GM21717 (cell line): ENCODE results near the gene PCDH15.

Source experiments
- ATAC-seq: cut with Tn5 transposase; IDR thresholded peaks from one replicate; pipeline ENCODE4 v1.9.1; 2021; ENCODE audit warnings: mild to moderate bottlenecking, moderate library complexity; ENCODE audit not compliant: unreplicated experiment

PCDH15 gene

DNA sequence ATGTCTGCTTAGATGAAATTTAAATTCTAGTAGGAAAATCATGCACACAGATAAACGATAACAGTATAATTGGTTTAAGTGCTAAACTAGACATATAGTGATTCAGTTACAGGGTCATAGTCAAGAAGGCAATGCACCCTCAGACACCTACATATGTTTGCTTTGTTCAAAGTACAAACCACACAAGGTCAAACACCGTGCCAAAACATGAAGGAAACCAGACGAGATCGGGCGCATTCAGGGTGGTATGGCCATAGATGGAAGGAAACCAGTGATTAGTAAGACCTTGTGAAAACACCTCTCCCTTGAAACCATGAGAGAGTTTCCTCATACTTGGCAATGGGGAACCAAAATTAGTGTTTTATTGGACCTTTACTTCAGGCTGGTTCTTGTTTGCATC lies 906.9 kb downstream of the PCDH15 start:
- ATAC-seq, result no peak

DNA sequence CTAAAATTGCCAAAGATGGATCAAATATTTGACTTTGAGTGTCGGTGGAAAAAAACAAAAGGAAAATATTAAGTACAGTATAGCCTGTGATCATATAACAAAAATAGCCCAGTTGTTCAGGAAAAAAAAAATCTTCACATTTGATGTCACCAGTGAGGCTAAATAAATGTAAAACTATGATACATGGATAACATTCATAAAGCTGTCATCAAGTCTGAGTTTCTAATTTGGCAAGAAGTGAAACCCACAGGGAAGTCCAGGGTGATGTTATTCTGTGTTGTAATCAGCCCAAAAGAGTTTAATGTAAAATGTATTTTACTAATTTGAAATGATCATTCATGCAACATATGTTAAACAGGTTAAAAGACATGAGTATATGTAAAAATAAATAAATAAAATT lies 908.0 kb downstream of the PCDH15 start:
- no peak for ATAC-seq

DNA sequence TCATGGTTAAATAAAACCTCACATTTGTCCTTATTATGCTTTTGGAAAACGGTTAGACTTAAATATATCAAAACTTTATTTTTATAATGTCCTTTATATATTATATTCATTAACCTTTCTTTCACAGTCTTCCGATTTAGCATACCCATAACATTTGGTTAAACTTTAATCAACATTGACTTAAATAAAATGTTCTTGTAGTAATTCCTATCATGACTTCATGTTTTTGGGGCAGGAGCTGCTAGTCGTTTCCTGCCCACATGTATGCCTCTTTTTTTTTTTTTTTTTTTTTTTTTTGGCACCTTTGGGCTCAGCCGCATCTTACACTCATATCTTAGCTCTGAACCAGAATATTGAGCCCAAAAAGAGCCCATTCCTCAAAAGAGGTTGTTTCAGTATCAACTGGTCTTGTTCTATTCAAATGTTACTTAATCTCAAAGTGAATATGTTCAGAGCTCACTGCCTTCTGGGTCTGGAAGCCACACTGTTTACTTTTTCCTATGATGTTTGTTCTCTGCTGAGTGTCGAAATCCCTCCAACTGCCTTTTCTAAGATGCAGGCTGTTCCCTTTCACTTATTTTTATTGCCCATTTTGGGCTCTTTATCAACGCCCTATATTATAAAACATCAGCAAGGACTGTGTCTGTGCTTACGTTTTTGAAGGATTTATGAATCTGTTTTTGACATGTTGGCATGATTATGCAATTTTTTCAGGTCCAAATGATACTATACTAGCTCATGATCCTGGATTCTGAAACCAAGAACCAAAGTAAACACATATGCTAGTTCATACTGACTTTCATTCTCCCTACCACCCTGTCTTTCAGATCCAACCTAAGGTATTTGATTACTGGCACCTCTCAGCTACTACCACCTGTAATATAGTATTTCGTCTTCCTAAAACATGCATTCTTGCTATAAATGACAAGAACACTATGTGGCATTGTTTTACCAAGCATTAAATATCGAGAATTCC lies 914.4 kb downstream of the PCDH15 start:
- ATAC-seq, result no peak

DNA sequence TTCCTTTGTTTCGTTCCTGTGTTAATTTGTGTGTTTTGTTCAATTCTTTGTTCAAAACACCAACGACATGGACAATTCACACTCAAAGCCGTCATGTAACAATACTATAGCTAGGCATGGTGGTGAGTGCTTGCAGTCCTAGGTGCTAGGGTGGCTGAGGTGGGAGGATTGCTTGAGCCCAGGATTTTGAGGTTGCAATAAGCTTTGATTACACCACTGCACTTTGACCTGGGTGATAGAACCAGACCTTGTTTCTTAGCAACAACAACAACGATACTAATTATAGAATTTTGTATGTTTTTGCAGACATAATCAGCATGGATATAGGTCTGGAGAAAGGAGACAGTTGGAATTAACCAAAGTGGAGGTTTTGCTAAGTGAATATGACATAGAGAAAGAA lies 936.2 kb downstream of the PCDH15 start:
- no peak for ATAC-seq

DNA sequence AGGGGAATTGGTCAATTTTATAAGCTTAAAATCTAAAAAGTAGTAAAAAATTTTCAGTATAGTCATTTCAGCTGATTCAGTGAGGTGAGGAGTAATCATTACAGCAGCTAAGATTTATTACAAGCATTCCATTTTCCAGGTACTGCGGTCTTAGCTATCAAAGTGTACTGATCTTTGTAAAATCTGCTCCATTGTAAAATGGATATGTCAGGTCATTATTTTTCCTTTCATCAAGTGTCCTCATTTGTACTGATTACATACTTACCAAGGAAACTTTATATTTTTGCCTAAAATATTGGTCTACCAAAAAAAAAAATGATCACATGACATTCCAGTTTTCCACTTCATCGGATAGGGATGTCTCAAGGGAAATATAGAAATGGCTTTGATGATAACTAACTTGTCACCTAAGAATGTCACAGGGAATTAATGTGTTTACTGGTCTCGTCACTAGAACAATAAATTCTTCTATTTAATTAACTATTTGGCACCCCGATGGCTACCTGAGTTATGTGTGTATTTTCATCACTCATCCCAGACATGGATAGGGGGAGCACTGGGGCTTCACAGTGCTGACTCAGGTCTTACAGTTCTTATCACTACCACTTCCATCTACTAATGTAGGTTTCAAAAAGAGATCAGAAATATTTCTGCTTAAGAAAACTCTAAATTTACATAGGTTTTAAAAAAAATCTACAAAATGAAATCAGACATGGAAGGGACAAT lies 948.4 kb downstream of the PCDH15 start:
- no peak for ATAC-seq

DNA sequence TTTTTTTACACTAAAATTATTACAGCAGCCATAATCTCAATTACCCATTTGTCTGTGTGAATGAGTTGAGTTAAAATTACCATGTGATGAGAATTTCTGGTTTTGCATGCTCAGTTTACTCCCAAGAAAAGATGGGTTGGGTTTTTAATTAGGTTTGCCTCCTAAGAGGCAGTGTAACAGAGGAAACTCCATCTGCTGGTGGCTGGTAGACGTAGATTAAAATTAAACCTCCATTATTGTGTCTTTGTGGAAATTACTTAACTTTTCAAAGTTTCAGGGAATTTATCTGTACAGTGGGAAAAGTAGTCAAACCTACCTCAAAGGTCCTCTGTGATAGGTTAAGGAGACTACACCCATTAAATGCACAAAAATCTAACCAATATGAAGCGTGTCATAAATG lies 954.2 kb downstream of the PCDH15 start:
- no peak for ATAC-seq

DNA sequence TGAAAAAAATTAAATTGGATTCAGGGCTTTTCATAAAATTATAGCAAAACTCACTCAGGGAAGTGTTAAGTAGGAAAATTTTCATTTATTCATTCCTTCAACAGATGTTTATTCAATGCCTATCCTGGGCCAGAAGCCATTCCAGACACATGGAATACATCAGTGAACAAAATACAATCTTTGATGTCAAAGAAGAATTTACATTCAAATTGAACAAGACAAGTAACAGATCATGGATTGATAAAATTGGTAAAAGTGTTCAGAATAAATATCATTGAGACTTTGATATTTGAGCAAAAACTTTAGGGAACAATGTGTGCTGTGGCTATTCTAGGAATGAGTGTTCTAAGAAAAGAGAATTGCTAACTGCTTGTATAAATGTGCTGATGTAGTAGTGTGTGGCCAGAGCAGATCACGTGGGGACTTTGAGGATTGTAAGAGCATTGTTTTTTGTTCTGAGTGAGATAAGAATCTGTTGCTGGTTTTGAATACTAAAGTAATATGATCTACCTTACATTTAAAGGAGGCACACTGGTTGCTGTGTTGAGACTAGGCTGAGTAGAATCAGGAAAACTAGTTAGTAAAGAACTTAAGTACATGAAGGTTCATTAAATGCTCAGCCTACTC lies 957.2 kb downstream of the PCDH15 start:
- ATAC-seq, result no peak

DNA sequence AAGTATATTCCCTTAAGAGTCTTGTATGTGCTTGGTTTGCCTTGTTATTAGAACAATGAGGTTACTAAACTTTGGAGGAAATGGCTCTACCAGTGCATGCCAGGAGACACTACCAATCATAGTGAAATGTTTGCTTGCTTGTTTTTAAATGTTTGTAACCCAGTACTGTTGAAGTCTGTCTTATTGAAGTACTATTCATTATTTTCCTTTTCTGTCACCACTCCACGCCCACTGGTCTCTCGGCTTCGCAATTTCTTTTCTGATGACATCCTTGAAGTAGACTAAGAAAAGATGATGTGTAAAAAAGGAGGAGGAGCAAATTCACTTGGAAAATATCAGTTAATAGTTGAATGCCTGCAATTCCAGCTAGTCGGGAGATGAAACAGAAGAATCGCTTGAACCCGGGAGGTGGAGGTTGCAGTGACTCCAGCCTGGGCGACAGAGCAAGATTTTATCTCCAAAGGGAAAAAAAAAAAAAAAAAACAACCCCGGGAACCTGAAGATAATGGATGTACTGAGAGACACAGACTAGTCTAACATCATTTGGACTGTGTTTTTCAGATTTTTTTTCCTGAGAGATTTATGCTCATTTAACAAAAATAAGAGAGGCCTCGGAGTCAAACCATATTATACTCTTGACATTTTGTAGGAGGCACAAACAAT lies 959.4 kb downstream of the PCDH15 start:
- no peak for ATAC-seq

DNA sequence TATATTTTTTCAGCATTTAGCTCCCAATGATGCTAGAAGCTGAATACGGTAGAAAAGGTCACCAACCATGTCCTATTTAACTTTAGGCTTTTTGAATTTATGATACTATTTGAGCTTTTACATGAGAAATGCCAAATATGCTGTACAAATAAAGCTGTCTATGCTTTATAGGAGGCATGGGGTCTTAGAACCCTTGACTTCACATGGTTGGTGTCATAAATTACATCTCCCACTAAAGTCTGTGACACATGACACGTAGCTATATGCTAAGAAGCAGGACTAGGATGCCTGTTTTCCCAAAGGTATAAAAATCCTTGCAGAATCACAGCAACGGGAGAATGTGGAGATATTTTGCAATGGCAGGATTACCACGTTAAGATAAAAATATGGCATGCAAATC lies 960.4 kb downstream of the PCDH15 start:
- ATAC-seq, result no peak

DNA sequence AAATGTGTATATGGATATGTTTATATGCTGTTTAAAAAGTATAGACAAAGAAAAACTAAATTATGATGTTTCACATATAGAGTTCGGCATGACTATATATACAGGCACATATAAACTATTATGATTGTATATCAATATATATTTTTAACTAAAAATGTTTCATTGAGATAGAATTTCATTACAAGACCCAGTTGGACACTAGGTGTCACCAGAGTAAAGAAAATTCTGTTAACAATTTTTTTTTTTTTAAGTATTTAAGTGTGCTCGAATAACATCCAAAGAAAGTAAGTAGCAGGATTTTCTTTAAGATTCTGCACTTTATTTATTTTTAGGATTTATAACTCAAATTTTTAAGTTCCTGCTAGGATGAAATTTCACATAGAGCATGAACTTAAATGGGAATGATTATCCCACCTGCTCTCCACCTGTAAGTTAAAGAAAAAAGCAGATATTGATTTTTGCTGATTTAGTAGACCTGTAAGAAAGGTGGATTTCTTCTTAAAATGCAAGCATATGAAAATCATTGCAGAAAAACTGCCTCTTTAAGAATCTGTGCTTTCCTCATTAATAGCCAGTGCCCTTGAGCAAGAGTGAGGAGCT lies 961.5 kb downstream of the PCDH15 start:
- ATAC-seq, result no peak

DNA sequence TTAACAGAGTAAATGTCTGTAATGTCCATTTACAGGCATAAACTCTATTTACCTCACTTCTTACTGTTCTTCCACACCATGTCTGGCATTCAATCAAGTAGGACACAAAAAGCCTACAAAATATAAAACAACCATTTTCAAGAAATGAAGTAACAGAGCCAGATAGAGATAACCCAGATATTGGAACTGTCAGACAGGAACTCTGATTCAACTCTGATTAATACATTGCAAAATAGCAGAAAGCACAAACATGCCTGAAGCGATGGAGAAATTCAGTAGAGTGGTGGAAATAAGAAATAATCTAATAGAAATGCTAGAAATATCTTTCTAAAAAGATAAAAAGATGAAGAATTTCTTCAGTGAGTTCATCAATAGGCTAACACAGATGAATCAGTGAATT lies 964.4 kb downstream of the PCDH15 start:
- ATAC-seq, result no peak

DNA sequence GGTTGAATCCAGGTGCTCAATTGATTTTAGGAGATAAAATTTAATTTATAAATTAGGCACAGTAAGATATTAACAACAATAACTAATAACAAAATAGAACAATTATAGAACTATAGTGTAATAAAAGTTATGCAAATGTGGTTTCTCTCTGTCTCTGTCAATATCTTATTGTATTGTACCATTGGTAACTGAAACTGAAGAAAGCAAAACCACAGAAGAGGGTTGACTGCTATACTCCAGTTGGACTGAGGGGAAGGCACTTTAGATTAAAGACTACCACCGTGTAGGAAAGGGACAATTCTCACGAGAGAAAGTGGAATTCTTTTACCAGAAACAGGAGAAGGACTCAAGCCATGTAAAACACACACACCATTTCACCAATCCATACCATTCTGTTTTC lies 967.1 kb downstream of the PCDH15 start:
- ATAC-seq, result no peak

DNA sequence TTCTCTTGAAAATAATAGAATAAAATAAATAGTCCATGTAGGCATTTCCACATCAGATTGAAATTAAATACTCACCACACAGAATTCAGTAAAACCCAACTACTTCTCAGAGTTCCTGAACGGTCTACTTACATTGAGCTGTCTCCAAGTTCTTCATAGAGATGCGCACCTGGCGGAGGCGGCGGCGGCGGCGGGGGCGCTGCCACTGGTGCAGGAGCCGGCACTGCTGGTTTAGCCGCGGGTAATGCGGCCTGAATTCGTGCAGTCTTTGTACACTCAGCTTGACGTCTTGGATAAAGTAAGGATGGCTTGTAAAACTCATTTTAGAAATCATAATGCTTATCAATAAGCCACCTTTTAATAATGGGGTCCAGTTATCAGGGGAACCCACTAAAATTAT lies 973.8 kb downstream of the PCDH15 start:
- ATAC-seq, result no peak

DNA sequence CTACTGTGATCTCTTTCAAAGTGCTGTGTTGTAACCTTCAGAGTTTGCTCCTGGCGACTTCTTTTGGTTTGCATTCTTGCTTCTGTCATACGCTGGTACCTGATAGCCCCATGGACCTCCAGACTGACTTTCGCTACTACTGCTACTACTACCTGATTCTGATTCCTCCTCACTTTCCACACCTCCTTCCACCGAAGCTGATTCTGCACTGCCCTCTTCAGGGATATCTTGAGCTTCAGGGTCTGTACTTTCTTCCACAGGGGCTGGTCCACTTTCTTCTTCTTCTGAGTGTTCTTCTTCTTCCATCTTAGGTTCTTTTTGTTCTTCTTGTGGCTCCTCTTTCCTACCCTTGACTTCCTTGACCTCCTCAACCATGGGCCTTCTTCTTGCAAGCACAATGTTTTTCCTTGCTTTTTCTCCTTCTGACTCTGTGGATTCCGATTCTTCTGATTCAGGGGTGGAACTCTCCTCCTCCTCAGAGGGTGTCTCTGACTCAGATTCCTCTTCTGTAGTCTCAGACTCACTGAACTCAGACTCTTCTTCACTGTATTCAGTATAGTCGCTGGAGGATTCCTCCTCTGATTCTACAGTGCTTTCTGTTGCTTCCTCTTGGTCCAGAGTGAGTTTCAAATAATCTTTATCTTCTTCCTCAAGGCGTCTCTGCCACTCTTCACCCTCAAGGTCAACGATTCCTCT lies 992.2 kb downstream of the PCDH15 start:
- no peak for ATAC-seq

DNA sequence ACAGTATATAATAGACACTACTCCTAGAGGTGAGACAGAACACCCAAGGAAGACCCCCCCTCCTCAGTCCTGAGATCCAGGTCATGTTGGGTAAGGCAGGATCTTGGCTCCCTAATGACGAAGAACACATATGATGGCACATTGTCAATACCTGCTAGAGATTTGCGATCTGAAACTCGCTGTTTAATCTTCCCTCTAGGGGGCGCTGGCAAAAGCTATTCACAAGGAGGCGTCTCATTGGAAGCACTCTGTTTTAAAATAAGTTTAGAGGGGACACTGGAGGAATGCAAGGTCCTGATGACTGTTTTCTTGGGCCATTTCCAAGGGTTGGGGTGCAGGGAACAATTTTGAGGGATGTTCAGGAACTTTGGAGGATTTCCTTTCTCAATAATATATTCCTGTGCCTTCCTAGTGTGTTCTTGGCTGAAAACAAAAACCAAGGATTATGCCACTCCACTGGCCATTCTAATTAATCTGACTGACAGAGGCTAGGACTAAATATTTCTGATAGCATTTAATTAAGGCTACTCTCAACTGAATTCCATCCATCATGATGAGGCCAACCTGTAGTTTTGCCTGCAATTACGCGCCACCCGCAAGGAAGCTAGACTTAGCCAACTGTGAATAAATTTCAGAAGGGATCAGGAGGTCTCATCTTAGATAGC lies 1014.7 kb downstream of the PCDH15 start:
- no peak for ATAC-seq

DNA sequence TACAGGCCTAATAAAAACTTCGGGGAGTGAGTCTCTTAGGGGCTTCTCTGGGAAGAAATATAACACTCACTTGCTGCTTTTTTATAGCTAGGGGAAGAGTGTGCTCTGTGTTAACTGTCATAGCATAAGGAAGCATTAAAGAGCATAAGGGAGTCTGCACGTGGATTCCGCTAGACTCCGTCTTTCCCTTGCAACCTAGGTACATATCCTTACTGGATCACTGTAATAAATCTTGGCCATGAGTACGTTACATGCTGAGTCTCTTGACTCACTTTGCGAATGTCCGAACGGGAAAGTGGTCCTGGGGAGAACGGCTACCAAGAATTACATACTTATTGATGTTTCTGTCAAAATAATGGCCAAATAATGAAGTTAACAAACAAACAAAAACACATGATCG lies 1029.3 kb downstream of the PCDH15 start:
- ATAC-seq, result no peak

DNA sequence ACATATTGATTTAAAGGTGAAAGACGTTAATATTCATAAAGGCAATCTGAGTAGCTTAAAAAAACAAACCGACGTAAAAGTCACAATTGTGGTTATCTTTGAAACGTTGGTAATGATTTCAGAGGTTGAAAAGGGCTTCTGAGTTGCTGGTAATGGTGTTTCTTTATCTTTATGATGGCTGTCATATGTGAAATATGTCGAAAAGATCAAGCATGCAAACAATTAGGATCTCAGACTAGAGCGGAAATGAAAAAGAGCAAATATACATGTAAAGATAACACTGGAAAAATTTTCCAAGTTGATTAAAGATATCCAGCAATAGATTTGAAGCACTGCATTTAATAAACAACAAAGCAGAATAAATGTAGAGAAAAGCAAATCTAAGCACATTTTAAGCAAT lies 1030.1 kb downstream of the PCDH15 start:
- no peak for ATAC-seq

DNA sequence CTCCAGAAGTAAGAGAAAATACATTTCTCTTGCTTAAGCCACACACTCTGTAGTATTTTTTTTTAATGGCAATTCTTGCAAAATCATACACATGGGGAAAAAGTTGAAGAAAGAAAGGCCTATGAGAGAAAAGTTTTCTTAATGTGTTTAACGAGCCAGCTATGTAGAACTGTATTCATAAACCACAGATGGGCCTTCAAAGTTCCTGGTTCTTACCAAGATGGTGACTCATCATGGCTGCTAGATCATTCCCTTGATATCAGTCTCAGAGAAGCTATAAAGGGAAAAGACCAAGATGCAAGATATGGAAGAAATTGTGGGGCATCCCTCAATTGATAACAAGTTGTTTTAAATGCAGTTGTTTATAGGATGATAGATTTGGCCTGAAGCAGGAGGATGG lies 1035.7 kb downstream of the PCDH15 start:
- ATAC-seq, result no peak

DNA sequence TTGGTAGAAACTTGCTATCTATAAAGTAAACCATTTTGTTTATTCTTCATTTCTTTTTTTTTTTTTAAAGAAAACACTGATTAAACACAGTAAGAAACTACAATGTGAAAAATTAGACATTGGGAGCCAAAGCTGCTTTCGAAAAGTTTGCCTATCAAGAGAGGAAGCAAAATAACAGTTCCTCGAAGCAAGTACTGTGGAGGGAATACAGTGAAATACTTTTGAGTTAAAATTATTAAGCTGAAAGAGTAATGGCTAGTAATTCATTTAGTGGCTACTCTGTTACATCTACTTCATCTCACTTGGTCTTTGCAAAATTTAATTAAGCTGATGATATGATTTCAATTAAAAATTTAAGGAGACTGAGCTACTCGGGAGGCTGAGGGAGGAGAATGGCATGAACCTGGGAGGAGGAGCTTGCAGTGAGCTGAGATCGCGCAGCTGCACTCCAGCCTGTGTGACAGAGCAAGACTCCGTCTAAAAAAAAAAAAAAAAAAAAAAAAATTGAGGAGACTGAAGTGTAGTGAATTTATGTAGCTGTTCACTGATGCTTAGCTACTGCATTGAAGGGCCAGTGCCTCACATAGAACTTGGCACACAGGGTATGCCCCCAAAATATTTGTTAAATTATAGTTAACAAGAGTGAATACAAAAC lies 1046.3 kb downstream of the PCDH15 start:
- no peak for ATAC-seq
